Brain microvascular endothelial cell (primary cell): ENCODE results near the gene E2F2.

Experiments
- DNase-seq: peaks from one replicate; pipeline ENCODE4 v3.0.0-alpha.2; 2020
- H3K27ac ChIP-seq: fragments of 250-450 bp; sonication (Bioruptor Pico); 2 replicates; pipeline ENCODE4 v1.5.1; 2020; ENCODE audit warnings: mild to moderate bottlenecking, moderate library complexity
- H3K27me3 ChIP-seq: fragments of 250-450 bp; sonication (Bioruptor Pico); replicated peaks from 2 replicates; pipeline ENCODE4 v1.5.1; 2020; ENCODE audit warnings: mild to moderate bottlenecking
- H3K36me3 ChIP-seq: fragments of 250-450 bp; sonication (Bioruptor Pico); replicated peaks from 2 replicates; pipeline ENCODE4 v1.5.1; 2020; ENCODE audit warnings: mild to moderate bottlenecking
- H3K4me3 ChIP-seq: 2 replicates; pipeline ENCODE4 v1.5.1; 2011; ENCODE audit warnings: low read depth, mild to moderate bottlenecking, control low read depth, low read length, moderate library complexity
- CTCF ChIP-seq: IDR thresholded peaks from 2 replicates; pipeline ENCODE4 v1.5.1; 2011; ENCODE audit warnings: low read depth, mild to moderate bottlenecking, moderate library complexity, low read length, control low read depth, inconsistent platforms; ENCODE audit errors: missing control alignments
- in situ Hi-C: cut with HindIII; loops from 2 replicates; pipeline ENCODE4 v1.10.0; 2017; ENCODE audit warnings: low sequenced_read_pairs, low pct_ligation_motif_present

E2F2 gene

DNA sequence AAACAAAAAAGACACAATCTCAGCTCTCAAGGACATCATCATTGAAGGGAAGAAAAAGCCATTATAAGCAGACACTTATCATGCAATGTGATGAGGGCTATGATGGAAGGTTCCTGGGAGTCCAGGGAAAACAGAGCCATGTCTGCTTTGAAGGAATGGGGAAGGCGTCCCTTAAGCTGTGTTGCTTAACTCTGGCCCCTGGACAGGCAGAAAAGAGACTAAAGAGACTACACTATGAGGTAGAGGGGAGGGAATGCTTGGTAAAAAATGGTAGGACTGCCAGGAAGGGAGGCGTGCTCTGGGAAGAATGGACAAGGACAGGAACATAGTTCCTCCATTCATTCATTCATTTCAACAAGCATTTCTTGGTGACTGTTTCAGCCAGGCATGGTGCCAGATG lies 68.3 kb downstream of the E2F2 start:
- Histone ChIP-seq H3K27me3 (no peaks in the 10 kb centered on the region), H3K36me3 (no peaks in the 10 kb centered on the region), H3K27ac (no peak overlapping the region), H3K4me3 (no peak overlapping the region)
- no peak for TF ChIP-seq CTCF
- DNase-seq, result no peak
- in situ Hi-C loops, result no loop called here

GRCh38 chr1:23461050-23461449 lies 70.0 kb downstream of the E2F2 start:
- Histone ChIP-seq H3K4me3 (no peak overlapping the region), H3K27me3 (no peaks in the 10 kb centered on the region), H3K27ac (no peak overlapping the region), H3K36me3 (no peaks in the 10 kb centered on the region)
- in situ Hi-C loops, result no loop called here
- no peak for TF ChIP-seq CTCF
- no peak for DNase-seq

DNA sequence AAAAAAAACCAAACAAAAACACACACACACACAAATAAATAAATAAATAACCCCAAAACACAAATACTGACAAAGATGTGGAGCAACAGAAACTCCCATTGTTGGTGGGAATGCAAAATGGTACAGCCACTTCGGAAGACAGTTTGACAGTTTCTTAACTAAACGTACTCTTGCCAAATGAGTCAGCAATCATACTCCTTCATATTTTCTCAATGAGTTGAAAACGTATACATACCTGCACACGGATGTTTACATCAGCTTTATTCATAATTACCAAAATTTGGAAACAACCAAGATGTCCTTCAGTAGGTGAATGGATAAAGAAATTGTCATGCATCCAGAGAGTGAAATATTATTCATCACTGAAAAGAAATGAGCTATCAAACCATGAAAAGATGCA lies 70.5 kb downstream of the E2F2 start:
- H3K36me3 ChIP-seq, result no peaks in the 10 kb centered on the region
- H3K4me3 ChIP-seq, result no peak overlapping the region
- in situ Hi-C loops, result no loop called here
- no peaks in the 10 kb centered on the region for H3K27me3 ChIP-seq
- no peak overlapping the region for H3K27ac ChIP-seq
- no peak for DNase-seq
- no peak for TF ChIP-seq CTCF

- Histone ChIP-seq H3K36me3 (no peaks in the 10 kb centered on the region), H3K27ac (no peak overlapping the region), H3K4me3 (no peak overlapping the region), H3K27me3 (no peaks in the 10 kb centered on the region)
- no peak for DNase-seq
- in situ Hi-C loops, result no loop called here
- no peak for TF ChIP-seq CTCF
These were observed 71.7 kb downstream of the E2F2 start for GRCh38 chr1:23459338-23459757.
